GM12891 (cell line): ENCODE results near the gene MYO5B.

Experiments used
- DNase-seq: peaks from one replicate; pipeline ENCODE4 v3.0.0; 2011; ENCODE audit warnings: low spot score; ENCODE audit not compliant: insufficient read length
- FAIRE-seq: peaks from 2 replicates; lab custom pipeline; 2011; peaks lifted over from hg19 to GRCh38; lab: Jason Lieb, UNC
- PAX5 ChIP-seq: IDR thresholded peaks from 2 replicates; pipeline ENCODE4 v1.6.1; 2011; ENCODE audit warnings: low read length, moderate library complexity, mild to moderate bottlenecking; ENCODE audit not compliant: insufficient read depth, severe bottlenecking
- POLR2A ChIP-seq: IDR thresholded peaks from 2 replicates; pipeline ENCODE4 v1.6.1; 2011; ENCODE audit warnings: low read depth, low read length, control low read depth
- POLR2AphosphoS5 ChIP-seq: IDR thresholded peaks from 2 replicates; pipeline ENCODE4 v1.6.1; 2011; ENCODE audit warnings: low read depth, low read length, control low read depth
- POU2F2 ChIP-seq: IDR thresholded peaks from 2 replicates; pipeline ENCODE4 v1.6.1; 2011; ENCODE audit warnings: low read depth, mild to moderate bottlenecking, control low read depth, low read length, moderate library complexity
- SPI1 ChIP-seq: IDR thresholded peaks from 2 replicates; pipeline ENCODE4 v1.6.1; 2011; ENCODE audit warnings: low read depth, low read length, control low read depth
- TAF1 ChIP-seq: IDR thresholded peaks from 2 replicates; pipeline ENCODE4 v1.6.1; 2011; ENCODE audit warnings: low read depth, low read length, control low read depth

Gene MYO5B

GRCh38 chr18:49997558-49997957, 197.4 kb downstream of the MYO5B start:
- FAIRE-seq = no peak
- DNase-seq = no peak
- no peak for TF ChIP-seq PAX5
- no peak for TF ChIP-seq POLR2A
- TF ChIP-seq POLR2AphosphoS5 = no peak
- TF ChIP-seq SPI1 = no peak

- FAIRE-seq (no peak), DNase-seq (no peak)
- TF ChIP-seq POU2F2 (no peak), PAX5 (no peak), TAF1 (no peak), POLR2A (no peak), SPI1 (no peak), POLR2AphosphoS5 (no peak)
Observed at GRCh38 chr18:49994410-49994809, 200.5 kb downstream of the MYO5B start.

GRCh38 chr18:49993299-49993698, 201.6 kb downstream of the MYO5B start:
- DNase-seq = no peak
- no peak for FAIRE-seq
- TF ChIP-seq POU2F2 (no peak), POLR2AphosphoS5 (no peak), POLR2A (no peak), SPI1 (no peak), TAF1 (no peak), PAX5 (no peak)

GRCh38 chr18:49988733-49989132, 206.2 kb downstream of the MYO5B start:
- no peak for DNase-seq
- no peak for FAIRE-seq
- TF ChIP-seq PAX5 = no peak
- TF ChIP-seq SPI1 = no peak
- no peak for TF ChIP-seq POU2F2
- no peak for TF ChIP-seq POLR2A

GRCh38 chr18:49988101-49988500, 206.8 kb downstream of the MYO5B start:
- no peak for TF ChIP-seq TAF1
- no peak for TF ChIP-seq POU2F2
- TF ChIP-seq PAX5 = no peak
- TF ChIP-seq POLR2A = no peak
- TF ChIP-seq POLR2AphosphoS5 = no peak
- TF ChIP-seq SPI1 = no peak
- FAIRE-seq (no peak), DNase-seq (no peak)

GRCh38 chr18:49985236-49985635, 209.7 kb downstream of the MYO5B start:
- FAIRE-seq = no peak
- DNase-seq = no peak
- TF ChIP-seq SPI1 = no peak
- no peak for TF ChIP-seq POLR2AphosphoS5
- no peak for TF ChIP-seq POLR2A
- TF ChIP-seq PAX5 = no peak
- no peak for TF ChIP-seq TAF1
- no peak for TF ChIP-seq POU2F2

GRCh38 chr18:49980896-49981295, 214.1 kb downstream of the MYO5B start:
- DNase-seq (no peak), FAIRE-seq (no peak)
- no peak for TF ChIP-seq POU2F2
- TF ChIP-seq POLR2A = no peak
- no peak for TF ChIP-seq SPI1
- TF ChIP-seq POLR2AphosphoS5 = no peak
- TF ChIP-seq TAF1 = no peak
- TF ChIP-seq PAX5 = no peak

GRCh38 chr18:49976795-49977560, 218.0 kb downstream of the MYO5B start:
- TF ChIP-seq POU2F2 (no peak), POLR2A (no peak), POLR2AphosphoS5 (no peak), TAF1 (no peak)
- FAIRE-seq (no peak), DNase-seq (no peak)

GRCh38 chr18:49976001-49976400, 218.9 kb downstream of the MYO5B start:
- DNase-seq (no peak), FAIRE-seq (no peak)
- TF ChIP-seq SPI1 (no peak), TAF1 (no peak), POU2F2 (no peak), POLR2A (no peak), POLR2AphosphoS5 (no peak), PAX5 (no peak)

GRCh38 chr18:49974079-49974478, 220.9 kb downstream of the MYO5B start:
- FAIRE-seq (no peak), DNase-seq (no peak)
- TF ChIP-seq POLR2A (no peak), PAX5 (no peak), TAF1 (no peak), POLR2AphosphoS5 (no peak), SPI1 (no peak), POU2F2 (no peak)
